Stimulated activated CD4-positive, alpha-beta T cell treated with anti-CD3 and anti-CD28 coated beads, TNF-alpha, amount 100 ng/mL, for 24 hours (primary cell): ENCODE data around the gene GID8.

Source experiments
- DNase-seq, 3 experiments: peaks; one replicate each; pipeline ENCODE4 v3.0.0-alpha.2; 2020; ENCODE audit warnings: low read depth in 3 of 3

Gene GID8

DNA sequence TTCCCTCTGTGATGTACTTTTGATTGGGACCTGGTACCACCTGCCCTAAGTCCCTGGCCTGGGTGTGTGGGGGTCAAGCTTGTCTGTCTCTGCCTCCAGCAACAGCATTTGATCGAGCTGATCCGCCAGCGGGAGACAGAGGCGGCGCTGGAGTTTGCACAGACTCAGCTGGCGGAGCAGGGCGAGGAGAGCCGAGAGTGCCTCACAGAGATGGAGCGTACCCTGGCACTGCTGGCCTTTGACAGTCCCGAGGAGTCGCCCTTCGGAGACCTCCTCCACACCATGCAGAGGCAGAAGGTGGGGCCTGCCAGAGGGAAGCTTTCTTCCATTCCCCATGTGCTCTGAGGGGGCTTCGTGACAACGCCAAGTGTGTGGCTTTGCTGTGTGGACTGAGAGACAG is 5.4 kb downstream of the GID8 start:
- no peak for DNase-seq

DNA sequence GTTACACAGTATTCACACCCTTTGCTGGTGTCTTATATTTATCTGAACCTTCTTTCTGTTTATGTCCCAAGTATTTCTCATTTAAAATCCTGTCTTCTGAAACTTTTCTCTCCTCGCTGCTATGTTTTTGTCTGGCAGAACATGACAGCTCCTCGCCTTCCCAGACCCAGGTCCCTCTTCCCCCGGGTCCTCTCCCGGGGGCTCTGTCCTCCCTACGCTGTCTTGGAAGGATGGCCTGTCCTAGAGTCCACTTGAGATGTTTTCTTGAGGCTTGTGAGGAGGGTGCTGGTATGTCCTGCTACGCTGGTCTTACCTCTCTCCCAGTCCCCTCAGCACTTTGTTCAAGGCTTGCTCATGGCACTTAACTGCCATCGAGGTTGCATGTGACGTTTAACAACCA is 6.2 kb downstream of the GID8 start:
- DNase-seq, result no peak

DNA sequence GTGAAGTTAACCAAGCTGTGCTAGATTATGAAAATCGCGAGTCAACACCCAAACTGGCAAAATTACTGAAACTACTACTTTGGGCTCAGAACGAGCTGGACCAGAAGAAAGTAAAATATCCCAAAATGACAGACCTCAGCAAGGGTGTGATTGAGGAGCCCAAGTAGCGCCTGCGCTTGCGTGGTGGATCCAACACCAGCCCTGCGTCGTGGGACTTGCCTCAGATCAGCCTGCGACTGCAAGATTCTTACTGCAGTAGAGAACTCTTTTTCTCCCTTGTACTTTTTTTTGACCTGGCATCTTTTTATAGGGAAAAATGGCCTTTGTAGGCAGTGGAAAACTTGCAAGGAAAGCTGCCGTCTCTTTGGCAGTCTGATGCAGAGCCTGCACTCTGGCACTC is 6.8 kb downstream of the GID8 start:
- DNase-seq, result no peak

DNA sequence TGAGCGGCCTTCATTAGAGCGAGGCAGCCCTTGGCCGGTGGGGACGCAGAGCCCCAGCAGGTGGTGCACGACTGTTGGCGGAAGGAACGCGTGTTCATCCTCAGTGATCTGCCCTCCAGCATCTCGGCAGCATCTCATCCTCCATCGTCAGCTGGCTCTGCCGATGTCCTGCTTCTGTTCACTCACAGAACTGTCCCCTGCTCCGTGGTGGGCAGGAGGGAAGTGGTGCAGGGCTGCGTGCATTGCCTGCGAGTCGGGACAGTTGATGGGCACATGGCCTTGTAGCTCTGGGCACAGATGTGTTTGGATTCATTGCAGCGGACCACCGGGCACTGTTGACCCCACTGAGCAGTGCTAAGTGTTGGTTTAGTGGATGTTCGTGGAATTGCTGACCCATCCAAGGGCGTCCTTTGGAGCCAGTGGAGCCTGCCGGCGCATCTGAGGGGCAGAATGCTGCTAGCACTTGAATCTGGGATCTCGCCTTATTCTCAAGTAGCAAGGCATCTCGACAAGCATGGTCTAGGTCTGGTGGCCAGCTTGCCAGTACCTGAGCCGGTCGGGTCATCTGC is 7.9 kb downstream of the GID8 start:
- no peak for DNase-seq

DNA sequence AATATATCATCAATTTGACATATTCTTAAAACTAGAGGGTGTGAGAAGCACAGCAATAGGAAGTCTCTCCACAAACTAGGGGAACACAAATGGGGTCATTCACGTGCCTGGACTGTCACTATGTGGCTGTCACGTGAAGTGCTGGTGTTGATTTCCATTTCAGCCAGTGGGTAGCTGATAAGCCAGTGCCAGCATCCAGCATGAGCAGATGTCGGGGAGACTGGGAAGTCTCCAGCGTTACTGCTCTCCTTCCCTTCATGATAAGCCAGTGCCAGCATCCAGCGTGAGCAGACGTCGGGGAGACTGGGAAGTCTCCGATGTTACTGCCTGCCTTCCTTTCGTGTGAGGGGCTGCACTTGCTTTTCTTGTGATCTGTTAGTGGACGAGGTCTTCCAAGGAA is 9.0 kb downstream of the GID8 start:
- no peak for DNase-seq

DNA sequence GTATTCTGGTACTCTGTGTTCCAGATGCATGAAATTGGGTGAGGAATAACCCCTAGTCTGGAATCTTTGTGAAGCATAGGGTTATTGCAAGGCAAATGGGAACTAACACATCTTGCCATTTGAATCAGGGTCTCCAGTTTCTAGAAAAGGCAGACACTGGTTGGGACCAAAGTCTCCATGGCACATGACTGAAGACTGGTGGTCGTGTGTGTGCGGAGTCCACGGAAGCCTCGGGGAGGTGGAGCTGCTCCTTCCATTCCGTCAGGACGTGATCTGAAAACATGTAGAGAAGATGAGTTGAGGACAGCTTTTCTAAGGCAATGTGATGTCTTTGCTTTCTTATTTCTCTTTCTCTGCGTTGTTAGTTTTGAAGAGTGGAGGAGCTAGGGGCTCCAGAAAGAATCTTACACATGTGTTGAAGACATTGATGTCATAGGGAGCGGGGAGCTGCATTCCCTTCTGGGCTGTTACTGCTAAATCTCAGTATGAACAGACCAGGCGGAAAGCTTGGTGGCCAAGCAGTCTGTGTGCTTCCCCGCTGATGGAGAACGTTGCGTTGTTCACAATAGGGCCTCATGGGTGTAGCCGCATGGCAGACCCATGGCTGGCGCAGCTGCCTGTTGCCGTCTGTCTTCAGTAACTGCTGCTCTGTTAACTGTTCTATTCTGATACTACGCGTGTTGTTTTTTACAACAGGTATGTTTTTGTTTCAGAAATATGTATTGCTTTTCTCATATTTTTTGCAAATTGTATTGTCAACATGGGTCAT is 9.8 kb downstream of the GID8 start:
- no peak for DNase-seq

DNA sequence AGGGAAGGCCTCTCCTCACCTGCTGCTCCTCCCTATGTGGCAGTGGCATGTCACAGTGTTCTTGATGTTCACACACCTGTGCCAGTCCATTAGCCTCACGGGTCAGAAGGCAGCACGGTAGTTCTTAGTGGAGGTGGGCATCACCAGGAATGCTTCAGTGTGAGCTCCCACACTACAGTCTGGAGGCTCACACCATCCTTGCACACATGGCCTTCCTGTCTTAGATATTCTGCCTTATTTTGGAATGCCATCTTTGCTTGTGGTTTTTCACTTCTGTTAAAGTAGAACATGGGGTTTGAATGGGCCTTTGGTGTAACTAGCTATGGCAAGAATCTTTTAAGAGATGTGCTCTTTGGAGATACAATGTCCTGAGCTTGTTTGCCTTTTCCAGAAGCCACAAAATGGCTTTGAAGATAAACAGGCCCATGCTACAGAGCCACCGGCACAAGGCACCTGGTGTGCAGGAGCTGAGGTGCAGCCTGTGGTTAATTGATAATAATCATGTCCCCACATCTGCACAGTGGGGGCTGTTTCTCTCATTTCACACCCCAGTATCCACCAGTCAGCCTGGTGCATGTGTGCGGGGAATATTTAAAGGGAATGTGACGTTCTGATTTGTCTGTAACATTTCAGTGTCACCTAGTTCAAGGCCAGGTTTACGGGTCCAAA is 11.3 kb downstream of the GID8 start:
- no peak for DNase-seq

DNA sequence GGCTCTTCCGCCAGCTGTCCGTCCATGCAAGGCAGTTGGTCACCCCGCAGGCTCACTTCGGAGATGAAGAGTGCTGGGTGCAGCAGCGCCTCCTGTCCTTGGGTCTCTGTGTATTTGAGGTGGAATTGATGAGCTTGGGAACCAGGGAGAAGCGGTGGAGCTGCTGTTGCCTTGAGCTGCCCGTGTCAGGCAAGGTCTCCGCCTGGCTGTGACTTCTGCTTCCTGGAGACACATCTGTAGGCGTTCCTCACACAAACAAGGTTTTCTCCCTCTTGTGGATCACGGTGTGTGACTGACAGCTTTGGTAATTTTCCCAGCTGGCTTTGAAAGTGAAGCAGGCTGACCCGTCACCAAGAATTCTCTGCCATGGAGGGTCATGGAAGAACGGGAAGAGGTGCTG is 12.0 kb downstream of the GID8 start:
- no peak for DNase-seq

DNA sequence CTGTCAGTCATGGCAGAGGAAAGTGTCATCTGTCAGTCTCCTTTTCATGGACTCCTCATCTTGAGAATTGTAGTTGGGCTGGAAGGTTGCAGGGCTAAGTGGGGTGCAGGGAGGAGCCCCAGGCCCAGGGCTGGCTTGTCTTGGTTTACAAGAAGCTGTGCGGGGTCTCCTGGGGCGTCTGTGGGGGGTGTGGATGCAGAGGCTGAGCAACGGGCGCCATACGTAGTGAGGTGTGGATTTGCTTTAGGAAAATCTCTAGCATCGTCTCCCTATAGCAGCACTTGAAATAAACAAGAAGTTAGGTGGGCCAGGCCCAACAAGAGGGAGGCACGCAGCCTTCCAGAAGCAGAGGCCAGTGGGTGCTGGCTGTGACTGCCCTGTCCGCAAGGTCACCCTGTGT is 12.8 kb downstream of the GID8 start:
- no peak for DNase-seq

DNA sequence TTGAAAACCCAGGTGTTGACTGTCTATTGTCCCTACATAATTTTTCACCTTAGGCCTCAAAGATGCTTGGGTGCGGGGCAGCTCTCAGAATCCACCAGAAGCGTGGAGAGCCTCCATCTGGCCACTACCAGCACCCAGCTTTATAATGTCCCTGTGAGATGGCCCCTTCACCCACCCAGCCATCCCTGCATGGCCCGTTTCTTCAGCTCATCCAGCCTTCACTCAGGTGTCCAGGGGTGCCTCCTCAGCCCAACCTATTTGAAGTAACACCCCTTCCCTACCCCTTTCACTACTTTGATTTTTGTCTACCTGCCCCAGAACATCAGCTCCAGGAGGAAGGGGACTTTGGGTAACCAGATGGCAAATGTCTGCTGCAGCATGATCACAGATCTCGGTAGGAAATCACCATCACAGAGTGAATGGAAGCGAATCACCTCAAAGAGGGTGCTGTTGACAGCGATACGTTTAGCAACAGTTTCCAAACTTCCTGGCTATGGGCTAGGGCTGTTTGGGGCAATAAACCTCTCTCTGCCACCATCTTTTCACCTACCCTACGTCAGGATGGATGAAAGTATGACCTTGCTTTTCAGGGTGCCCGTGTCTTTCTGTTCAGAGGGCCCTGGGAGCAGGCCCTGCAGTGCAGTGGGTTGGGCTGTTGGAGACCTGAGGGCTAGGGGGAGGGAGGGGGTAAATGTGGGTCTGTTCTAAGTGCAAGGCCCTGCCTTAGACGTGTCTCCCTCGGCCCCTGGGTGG is 13.4 kb downstream of the GID8 start:
- DNase-seq, result no peak

DNA sequence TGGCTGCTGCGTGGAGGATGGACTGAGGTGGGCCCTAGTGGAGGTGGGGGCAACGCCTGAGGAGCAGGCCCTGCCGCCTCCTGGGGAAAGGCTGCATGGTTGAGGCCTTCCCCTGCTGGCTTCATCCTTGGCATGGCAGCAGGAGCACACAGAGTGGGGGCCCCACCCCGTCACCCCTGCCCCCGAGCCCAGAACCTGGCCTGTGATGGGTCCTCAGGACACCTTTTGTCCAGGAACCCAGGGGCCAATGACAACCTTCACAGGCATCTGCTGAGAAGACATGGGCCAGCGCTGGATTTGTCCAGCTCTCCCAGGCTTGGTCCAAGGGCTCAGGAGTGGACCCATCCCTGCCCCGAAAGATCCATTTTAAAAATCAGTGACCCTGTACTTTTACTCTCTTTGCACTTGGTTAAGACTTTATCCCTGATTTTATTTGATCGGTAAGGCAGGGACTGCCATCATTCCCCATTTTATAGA is 14.0 kb downstream of the GID8 start:
- no peak for DNase-seq

DNA sequence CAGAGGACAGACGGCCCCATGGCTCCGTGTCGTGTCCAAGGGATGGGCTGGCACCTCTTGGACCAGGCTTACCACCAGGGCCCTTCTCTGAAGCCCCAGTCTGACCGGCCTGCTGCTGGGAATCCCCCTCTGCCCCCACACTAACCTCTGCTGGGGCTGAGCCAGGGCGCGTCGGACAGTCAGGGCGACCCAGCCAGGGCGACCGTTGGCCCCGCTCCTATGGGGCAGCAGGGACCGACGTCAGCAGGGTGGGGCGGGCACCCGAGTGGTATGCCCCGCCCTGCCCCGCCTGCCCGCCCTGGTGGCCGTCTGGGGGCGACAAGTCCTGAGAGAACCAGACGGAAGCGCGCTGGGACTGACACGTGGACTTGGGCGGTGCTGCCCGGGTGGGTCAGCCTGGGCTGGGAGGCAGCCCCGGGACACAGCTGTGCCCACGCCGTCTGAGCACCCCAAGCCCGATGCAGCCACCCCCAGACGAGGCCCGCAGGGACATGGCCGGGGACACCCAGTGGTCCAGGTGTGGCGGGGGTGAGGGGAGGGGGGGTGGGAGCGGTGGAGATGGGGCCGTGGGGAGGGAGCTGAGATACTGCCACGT is 14.5 kb downstream of the GID8 start, which contains the start of gene SLC17A9:
SLC17A9 (plus strand) TSS at position 337 of the 595 bp plus-strand sequence; CDS start at position 459, 122 bp downstream.
- peak in 1 of 3 experiments; percentile 46 for DNase-seq

DNA sequence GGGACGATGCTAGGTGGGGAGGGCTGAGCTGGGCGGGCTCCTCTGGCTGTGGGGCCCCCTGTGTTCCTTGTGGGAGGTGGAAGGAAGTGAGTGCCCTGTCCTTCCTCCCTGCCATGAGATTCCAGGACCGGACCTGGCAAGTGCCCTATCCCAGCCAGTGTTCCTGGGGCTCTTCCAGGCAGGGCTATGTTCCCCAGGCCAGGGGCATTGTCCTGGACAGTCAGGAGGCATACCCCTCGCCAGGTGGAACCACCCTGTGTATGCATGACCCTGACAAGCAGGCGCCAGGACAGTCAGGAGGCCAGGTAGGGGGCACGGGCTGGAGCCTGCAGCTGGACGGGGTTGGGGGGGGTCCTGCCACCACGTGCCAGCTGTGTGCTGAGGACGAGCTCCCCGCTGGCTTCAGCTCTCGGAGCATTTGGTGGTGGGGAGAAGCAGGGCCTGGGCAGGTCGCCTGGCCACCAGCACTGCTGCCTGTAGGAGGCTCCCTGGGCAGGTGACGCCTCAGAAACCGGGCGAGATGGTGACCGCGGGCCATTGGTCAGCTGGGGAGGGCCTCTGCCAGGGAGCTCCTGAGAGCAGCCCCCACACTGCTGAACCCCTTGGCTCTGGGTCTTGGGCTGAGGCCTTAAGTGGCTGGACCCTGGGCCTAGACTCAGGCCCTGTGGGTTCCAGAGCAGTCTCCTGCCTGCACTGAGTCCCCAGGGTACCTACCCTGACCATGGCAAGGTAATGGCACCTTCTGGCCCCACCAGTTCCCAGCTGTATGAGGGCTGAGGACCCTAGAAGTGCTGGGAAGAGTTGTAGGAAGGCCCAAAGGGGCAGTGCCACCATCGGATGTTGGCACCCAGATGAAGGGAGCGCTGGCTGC is 15.3 kb downstream of the GID8 start:
- DNase-seq, result no peak

DNA sequence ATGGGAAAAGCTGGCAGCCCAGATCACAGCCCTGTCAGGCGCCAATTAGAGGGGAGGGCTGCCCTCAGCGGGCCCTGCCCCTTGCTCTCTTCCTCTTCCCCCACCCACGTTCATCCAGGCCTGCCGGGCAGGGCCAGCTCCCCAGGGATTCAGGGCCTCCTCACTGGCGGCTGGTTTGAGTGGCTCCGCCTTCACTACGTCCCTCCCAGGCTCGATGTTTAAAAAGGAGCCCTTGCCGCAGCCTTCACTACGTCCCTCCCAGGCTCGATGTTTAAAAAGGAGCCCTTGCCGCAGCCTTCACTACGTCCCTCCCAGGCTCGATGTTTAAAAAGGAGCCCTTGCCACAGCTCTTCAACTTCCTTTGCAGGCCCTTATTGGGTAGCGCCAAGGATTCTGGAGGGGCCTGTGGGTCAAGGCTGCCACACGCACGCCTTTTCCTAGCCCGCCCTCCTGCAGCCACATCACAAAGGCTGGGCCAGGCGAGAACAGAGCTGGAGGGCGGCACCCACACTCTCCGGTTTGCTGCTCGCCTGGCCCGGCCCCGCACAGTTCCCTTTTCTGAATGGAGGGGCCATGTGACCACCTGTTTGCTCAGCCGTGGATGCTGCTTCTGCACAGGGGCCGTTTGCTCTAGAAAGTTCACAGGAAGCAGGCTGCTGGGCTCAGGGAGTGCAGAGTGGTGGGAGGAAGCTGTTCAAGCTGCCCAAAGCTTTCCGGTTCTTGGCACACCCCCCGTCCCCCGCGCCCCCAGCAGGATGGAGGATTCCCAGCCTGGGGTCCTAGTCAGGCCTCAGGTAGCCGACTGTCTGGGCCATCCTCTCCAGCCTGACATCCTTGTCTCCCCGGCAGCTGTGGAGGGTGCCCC is 16.1 kb downstream of the GID8 start:
- peak in 2 of 3 experiments; percentile 22 to 48 for DNase-seq

DNA sequence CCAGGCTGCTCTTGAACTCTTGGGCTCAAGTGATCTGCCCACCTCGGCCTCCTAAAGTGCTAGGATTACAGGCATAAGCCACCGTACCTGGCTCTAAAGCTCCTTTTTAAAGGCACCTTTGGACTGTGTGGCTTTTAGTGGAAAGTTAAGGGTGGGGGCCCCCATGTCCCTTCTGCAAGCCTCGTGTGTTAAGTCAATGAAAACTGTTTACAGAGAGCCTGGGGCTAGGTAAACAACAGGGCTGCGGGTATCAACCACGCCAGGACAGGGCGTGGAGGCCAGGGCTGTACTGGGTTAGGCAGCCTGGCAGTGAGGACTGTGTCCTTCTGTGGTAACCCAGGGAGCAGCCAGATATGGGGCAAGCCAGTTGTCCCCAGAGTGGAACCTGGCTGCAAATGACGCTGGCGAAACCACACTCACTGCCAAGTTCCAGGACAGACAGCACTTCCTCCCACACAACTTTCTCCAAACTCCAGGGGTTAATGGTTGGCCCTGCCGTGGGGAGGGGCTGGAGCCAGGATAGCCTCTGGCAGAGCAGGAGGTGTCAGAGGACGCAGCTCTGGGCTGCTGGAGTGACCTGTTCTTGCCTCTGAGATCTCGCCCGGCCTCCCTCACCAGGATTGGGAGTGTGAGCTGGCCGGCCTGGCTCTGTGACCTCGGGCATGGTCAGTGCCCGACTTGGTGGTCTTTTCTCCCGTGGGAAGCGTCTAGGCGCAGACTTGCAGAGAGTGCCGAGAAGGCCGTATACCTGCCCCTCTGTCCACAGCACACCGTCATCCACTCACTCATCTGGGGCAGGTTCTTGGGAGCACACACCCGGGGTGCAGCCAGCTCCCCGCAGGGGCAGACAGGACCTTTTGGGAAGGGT is 17.8 kb downstream of the GID8 start:
- DNase-seq, result no peak

DNA sequence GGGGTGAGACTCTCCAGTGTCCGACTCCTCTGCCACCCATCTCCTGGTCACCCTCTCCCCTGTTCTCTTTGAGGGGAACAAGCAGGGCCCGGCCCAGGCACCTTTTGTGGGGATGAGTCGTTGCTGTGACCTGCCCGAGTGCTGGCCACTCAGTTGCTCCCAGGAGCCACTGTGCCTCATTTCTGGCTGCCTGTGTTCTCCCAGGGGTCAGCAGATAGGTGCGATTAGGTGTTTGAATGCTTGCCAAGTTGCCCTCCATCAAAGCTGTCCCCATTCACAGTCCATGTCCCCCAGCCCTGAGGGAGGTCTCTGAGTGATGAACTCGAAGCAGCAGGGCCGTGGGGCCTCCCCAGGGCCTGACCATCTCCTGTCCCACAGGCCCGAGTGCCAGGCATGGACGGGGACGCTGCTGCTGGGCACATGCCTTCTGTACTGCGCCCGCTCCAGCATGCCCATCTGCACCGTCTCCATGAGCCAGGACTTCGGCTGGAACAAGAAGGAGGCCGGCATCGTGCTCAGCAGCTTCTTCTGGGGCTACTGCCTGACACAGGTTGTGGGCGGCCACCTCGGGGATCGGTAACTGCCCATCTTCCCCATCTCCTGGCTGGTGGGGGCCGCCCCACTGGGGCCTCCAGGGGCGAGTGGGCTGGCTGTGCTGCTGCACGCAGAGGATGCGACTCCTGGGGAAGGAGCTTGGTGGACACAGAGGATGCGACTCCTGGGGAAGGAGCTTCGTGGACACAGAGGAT is 18.6 kb downstream of the GID8 start:
- DNase-seq, result no peak

DNA sequence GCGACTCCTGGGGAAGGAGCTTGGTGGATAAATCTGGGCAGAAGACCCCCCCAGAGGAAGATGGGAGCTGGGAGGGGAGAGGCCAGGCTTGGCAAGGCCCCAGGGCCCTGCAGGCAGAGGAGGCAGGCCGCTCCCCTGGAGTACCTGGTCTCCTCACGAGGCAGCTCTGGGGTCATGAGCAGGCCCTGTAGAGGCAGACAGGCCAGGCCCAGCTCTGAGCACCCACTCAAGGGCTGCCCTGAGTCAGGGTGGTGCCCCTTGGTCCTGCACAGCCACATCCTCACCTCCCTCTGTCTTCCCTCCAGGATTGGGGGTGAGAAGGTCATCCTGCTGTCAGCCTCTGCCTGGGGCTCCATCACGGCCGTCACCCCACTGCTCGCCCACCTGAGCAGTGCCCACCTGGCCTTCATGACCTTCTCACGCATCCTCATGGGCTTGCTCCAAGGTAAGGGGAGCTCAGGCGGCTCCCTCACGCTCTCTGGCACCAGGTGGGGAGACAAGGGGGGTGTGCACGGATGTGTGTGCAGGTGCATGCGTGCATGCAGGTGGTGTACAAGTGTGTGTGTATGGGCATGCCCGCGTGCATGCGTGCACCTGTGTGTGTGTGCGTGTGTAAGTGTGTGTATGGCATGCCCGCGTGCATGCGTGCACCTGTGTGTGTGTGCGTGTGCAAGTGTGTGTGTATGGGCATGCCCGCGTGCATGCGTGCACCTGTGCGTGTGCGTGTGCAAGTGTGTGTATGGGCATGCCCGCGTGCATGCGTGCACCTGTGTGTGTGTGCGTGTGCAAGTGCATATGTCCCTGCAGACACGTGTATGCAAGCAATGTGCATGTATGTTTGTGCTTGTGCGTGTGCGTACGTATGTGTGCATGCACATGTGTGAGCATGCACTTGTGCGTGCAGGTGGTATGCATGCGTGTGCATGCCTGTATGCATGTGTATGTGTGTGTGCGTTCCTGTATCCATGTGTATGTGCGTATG is 19.5 kb downstream of the GID8 start:
- DNase-seq, result no peak
